Measurements from ENCODE around the gene TNRC6B. TPM values are rescaled to one million over a fixed set of nuclear protein-coding genes. Genes with fewer than 3 reads are reported as not detected.

Gene TNRC6B
- total RNA-seq, 6 experiments from 2014 or later, result 13.0 to 27.1 (median 22.7) TPM

GRCh38 chr22:40347300-40347699 lies 169.6 kb downstream of the TNRC6B start:
- Histone ChIP-seq H3K36me3 (peaks cover 0 to 27% (median 10%) of the 10 kb centered on the region in 4 donors), H3K4me3 (peak overlapping the region; percentile 76 to 84 (median 84)), H3K9me3 (no peaks in the 10 kb centered on the region), H3K27me3 (no peaks in the 10 kb centered on the region), H3K4me1 (peaks cover 0 to 18% (median 4%) of the 10 kb centered on the region in 4 donors), H3K27ac (peak overlapping the region; percentile 60 to 75 (median 73))
- ATAC-seq, result no peak
- intact Hi-C loops (cut with DNase I), result no loop called here
- TF ChIP-seq POLR2A (IDR thresholded peaks at IDR 0.05), result no peak
- TF ChIP-seq, protein P1, sequence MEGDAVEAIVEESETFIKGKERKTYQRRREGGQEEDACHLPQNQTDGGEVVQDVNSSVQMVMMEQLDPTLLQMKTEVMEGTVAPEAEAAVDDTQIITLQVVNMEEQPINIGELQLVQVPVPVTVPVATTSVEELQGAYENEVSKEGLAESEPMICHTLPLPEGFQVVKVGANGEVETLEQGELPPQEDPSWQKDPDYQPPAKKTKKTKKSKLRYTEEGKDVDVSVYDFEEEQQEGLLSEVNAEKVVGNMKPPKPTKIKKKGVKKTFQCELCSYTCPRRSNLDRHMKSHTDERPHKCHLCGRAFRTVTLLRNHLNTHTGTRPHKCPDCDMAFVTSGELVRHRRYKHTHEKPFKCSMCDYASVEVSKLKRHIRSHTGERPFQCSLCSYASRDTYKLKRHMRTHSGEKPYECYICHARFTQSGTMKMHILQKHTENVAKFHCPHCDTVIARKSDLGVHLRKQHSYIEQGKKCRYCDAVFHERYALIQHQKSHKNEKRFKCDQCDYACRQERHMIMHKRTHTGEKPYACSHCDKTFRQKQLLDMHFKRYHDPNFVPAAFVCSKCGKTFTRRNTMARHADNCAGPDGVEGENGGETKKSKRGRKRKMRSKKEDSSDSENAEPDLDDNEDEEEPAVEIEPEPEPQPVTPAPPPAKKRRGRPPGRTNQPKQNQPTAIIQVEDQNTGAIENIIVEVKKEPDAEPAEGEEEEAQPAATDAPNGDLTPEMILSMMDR (IDR thresholded peaks at IDR 0.05), result no peak
- no peak for DNase-seq
- 10% methylated on average over 10 of the region's 10 CpGs for WGBS (ENCODE audit: insufficient coverage, low coverage, low lambda C conversion rate, missing lambda C conversion rate)

DNA sequence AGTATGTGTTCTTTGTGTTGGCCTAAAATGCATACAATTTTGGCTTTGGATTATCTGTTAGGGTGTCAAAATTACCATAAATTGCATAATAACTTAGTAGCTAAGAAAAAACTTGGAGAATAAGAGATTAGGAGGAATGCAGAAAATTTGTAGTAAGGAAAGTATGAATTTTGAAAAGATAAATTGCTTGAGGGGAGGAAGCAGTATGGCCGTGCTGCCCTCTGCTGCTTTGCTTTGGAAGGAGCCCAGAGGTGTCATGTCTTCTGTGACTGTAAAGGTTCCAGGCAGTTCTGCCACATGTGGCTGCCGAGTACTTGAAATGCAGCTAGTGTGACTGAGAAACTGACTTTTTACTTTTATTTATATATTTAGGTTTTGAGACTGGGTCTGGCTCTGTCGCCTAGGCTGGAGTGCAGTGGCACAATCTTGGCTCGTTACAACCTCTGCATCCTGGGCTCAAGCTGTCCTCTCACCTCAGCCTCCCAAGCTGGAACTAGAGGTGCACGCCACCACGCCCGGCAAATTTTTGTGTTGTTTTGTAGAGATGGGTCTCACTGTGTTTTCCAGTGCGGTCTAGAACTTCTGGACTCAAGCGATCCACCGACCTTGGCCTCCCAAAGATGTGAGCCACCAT lies 170.4 kb downstream of the TNRC6B start:
- DNase-seq, result peak in 1 of 3 donors; percentile 43
- 55% methylated on average over 8 of the region's 10 CpGs for WGBS (ENCODE audit: insufficient coverage, low coverage, low lambda C conversion rate, missing lambda C conversion rate)
- peaks cover 0 to 33% (median 12%) of the 10 kb centered on the region in 4 donors for H3K36me3 ChIP-seq

DNA sequence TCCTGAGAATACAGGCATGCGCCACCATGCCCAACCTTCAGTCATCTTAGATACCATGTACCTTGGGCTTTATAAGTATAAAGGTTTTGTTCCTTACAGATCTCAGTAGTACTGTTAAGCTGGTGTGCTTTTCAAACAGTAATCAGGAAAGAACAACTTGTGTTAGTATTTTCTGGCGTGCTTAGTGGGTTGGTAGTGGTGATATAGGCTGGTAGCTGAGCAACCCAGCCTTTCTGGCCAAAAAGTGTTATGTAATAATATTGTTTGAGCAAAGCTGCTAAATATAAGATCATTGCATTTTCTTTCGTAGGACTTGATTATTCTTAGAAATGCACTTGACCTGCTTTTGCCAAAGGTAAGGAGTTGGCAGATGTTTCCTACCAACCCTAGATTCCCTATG lies 175.0 kb downstream of the TNRC6B start:
- H3K27ac ChIP-seq, result no peak overlapping the region
- 78% methylated on average over 3 of the region's 3 CpGs for WGBS (ENCODE audit: insufficient coverage, low coverage, low lambda C conversion rate, missing lambda C conversion rate)
- TF ChIP-seq, protein P1 (IDR thresholded peaks at IDR 0.05), result no peak
- TF ChIP-seq POLR2A (IDR thresholded peaks at IDR 0.05), result no peak
- ATAC-seq (no peak), DNase-seq (no peak)
- H3K36me3 ChIP-seq, result peaks cover 0 to 67% (median 25%) of the 10 kb centered on the region in 4 donors
- H3K4me3 ChIP-seq, result no peak overlapping the region
- peaks cover 0 to 6% (median under 1%) of the 10 kb centered on the region in 4 donors for H3K4me1 ChIP-seq
- intact Hi-C loops (cut with DNase I), result no loop called here
- H3K9me3 ChIP-seq, result no peaks in the 10 kb centered on the region
- H3K27me3 ChIP-seq, result no peaks in the 10 kb centered on the region

More for the DNA sequence above, 170.4 kb downstream of the TNRC6B start:
- H3K4me1 ChIP-seq, result peaks cover 0 to 18% (median 4%) of the 10 kb centered on the region in 4 donors
- H3K27me3 ChIP-seq, result no peaks in the 10 kb centered on the region
- peak; percentile 31 to 38 (median 38) for ATAC-seq
- TF ChIP-seq, protein P1 (IDR thresholded peaks at IDR 0.05), result peak; percentile 44 to 83 (median 73)
- TF ChIP-seq POLR2A (IDR thresholded peaks at IDR 0.05), result no peak
- intact Hi-C loops (cut with DNase I), result no loop called here
- H3K9me3 ChIP-seq, result no peaks in the 10 kb centered on the region
- H3K4me3 ChIP-seq, result peak overlapping the region in 1 of 3 donors; percentile 84
- peak overlapping the region in 1 of 3 donors; percentile 75 for H3K27ac ChIP-seq

DNA sequence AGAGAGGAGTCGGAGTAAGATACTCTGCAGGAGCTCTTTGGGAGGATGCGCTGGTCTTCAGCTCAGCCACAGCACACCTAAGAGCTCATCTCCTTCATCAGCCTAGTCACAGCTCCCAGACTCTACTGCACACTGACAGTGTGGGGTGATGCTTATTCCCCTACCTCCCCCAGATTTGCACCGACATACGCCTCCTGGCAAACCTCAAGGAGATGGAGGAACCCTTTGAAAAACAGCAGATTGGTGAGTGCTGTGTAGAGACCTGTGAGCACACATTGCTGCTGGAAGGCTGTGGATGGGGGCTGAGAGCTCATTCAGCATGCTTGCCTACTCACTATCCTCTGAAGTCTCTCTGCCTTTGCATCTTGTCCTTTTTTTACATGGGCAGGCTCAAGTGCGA lies 183.4 kb downstream of the TNRC6B start:
- WGBS (ENCODE audit: insufficient coverage, low coverage, low lambda C conversion rate, missing lambda C conversion rate), result 100% methylated on average over 5 of the region's 5 CpGs
- Histone ChIP-seq H3K4me1 (no peaks in the 10 kb centered on the region), H3K36me3 (peaks cover 19 to 99% (median 59%) of the 10 kb centered on the region in 4 donors), H3K27me3 (no peaks in the 10 kb centered on the region), H3K27ac (no peak overlapping the region), H3K4me3 (no peak overlapping the region), H3K9me3 (no peaks in the 10 kb centered on the region)
- no peak for DNase-seq
- no peak for ATAC-seq
- intact Hi-C loops (cut with DNase I), result no loop called here
- TF ChIP-seq, protein P1 (IDR thresholded peaks at IDR 0.05), result no peak
- no peak for TF ChIP-seq POLR2A (IDR thresholded peaks at IDR 0.05)

Data from right lobe of liver (tissue), 6 donors.